Measurements from ENCODE around the gene NPHP3. TPM values are rescaled to one million over a fixed set of nuclear protein-coding genes. Genes with fewer than 3 reads are reported as not detected.
"Not testable (repeated sequence)": the region's sequence is repeated elsewhere in the genome, so short reads cannot be mapped to it uniquely, and the experiment has no call there.

NPHP3 gene
- total RNA-seq, 4 donors from 2014 or later: 6.3 to 13.4 (median 10.6) TPM

DNA sequence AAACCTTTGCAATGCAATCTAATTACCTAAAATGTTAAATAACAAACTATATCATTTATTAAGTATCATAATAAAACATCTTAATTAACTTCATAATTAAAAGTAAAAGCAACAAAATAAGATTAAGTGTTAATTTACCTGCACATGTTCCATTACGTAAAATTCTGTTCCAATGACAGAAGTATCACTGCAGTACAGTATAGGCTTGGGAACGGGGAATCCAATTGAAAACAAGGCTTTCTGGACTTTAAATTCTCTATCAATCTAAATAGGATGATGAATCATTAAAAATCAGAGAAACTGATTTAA lies 79.7 kb downstream of the NPHP3 start:
- ATAC-seq (no peak), DNase-seq (no peak)
- Histone ChIP-seq H3K4me3 (no peak overlapping the region), H3K36me3 (peaks cover 0 to 19% of the 10 kb centered on the region in 2 donors), H3K4me1 (no peaks in the 10 kb centered on the region), H3K9me3 (no peaks in the 10 kb centered on the region), H3K27ac (no peak overlapping the region), H3K27me3 (no peaks in the 10 kb centered on the region)
- in situ Hi-C loops (cut with MboI; ENCODE audit: low sequenced_read_pairs in 4 of 4) (loop anchor here in 2 of 4 donors (10.0 kb wide), 2 partner anchors 98 to 108 kb away; no protein-coding TSS in a partner anchor), intact Hi-C loops (cut with DNase I; ENCODE audit: low total_unique reads) (loop anchor here (1.0 kb wide), 1 partner anchor 106 kb away; no protein-coding TSS in a partner anchor)
- no peak for TF ChIP-seq POLR2A (IDR thresholded peaks at IDR 0.05)
- TF ChIP-seq, protein P1, sequence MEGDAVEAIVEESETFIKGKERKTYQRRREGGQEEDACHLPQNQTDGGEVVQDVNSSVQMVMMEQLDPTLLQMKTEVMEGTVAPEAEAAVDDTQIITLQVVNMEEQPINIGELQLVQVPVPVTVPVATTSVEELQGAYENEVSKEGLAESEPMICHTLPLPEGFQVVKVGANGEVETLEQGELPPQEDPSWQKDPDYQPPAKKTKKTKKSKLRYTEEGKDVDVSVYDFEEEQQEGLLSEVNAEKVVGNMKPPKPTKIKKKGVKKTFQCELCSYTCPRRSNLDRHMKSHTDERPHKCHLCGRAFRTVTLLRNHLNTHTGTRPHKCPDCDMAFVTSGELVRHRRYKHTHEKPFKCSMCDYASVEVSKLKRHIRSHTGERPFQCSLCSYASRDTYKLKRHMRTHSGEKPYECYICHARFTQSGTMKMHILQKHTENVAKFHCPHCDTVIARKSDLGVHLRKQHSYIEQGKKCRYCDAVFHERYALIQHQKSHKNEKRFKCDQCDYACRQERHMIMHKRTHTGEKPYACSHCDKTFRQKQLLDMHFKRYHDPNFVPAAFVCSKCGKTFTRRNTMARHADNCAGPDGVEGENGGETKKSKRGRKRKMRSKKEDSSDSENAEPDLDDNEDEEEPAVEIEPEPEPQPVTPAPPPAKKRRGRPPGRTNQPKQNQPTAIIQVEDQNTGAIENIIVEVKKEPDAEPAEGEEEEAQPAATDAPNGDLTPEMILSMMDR (IDR thresholded peaks at IDR 0.05 in 4 of 5, conservative IDR thresholded peaks at IDR 0.05 in 1 of 5): no peak

DNA sequence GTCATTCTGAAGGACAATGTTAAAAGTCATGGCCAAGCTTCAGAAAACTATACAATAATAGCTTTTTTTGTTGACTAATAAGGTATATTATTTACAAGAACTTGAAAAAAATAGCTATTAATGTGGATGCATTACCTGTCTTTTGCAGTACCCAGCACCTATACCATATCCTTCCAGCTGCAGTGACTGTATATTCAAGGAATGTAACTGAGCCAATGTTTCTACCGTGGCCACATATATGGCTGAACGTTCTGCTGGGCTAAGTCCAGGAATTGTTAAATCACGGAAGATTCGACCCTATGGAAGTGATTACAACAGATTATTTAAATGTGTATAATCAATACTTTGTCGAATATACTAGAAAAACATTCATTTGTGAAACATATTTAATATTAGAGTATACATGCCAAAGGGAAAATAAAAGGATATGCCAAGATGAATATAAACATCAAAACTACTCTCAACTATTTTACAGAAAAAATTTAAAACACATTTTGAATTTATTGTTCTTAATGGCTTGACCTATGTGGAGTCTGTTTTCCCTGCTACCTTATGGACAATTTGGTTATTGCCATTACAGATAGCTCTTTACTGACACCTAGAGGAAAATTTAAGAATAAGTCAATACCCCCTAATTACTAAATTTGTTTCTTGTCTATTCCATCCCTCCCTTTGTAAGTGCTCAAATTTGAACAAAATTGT lies 80.2 kb downstream of the NPHP3 start:
- H3K27ac ChIP-seq: no peak overlapping the region
- no peak overlapping the region for H3K4me3 ChIP-seq
- TF ChIP-seq, protein P1 (IDR thresholded peaks at IDR 0.05 in 4 of 5, conservative IDR thresholded peaks at IDR 0.05 in 1 of 5): peak; percentile 52 to 84 (median 76)
- TF ChIP-seq POLR2A (IDR thresholded peaks at IDR 0.05): no peak
- H3K36me3 ChIP-seq: peaks cover 0 to 22% of the 10 kb centered on the region in 2 donors
- intact Hi-C loops (cut with DNase I; ENCODE audit: low total_unique reads): loop anchor here (1.0 kb wide), 1 partner anchor 106 kb away; no protein-coding TSS in a partner anchor
- ATAC-seq (peak in 1 of 2 donors; percentile 53), DNase-seq (no peak)
- H3K4me1 ChIP-seq: no peaks in the 10 kb centered on the region
- no peaks in the 10 kb centered on the region for H3K27me3 ChIP-seq
- in situ Hi-C loops (cut with MboI; ENCODE audit: low sequenced_read_pairs in 4 of 4): loop anchor here in 2 of 4 donors (10.0 kb wide), 2 partner anchors 97 to 107 kb away; no protein-coding TSS in a partner anchor
- H3K9me3 ChIP-seq: no peaks in the 10 kb centered on the region

DNA sequence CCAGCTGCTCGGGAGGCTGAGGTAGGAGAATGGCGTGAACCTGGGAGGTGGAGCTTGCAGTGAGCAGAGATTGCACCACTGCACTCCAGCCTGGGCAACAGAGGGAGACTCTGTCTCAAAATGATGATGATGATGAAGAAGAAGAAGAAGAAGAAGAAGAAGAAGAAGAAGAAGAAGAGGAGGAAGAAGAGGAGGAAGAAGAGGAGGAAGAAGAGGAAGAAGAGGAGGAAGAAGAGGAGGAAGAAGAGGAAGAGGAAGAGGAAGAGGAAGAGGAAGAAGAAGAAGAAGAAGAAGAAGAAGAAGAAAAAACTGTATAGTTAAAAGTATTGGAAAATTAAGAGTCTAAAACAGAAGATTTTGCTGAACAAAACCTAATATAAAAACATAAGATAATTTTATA lies 80.8 kb downstream of the NPHP3 start:
- intact Hi-C loops (cut with DNase I; ENCODE audit: low total_unique reads); ATAC-seq; H3K27ac ChIP-seq; H3K9me3 ChIP-seq; H3K4me3 ChIP-seq; H3K27me3 ChIP-seq; H3K4me1 ChIP-seq; DNase-seq: not testable (repeated sequence)
- peaks cover 0 to 28% of the 10 kb centered on the region in 2 donors for H3K36me3 ChIP-seq
- in situ Hi-C loops (cut with MboI; ENCODE audit: low sequenced_read_pairs in 4 of 4): loop anchor here in 2 of 4 donors (10.0 kb wide), 2 partner anchors 97 to 107 kb away; no protein-coding TSS in a partner anchor

DNA sequence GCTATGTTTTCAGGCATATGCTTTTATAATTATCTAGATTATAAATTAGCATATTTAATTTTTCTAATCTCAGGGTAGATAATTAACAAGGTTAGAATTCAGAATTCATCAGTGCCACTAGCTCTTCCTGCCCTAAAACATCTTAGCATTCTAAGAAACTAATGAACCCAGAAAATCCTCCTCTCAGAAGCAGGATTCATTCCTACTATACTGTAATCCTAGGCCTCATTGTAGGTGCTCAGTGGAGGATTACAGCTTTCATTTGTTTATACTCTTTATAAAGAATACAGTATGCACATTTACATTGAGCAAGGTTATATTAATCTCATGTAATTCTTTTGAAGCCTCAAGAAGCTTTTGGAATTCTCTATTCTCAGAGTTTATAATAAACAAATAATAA lies 83.5 kb downstream of the NPHP3 start:
- Histone ChIP-seq H3K4me1 (peaks cover 0 to 5% of the 10 kb centered on the region in 2 donors), H3K4me3 (no peak overlapping the region), H3K27ac (no peak overlapping the region), H3K9me3 (no peaks in the 10 kb centered on the region), H3K27me3 (no peaks in the 10 kb centered on the region), H3K36me3 (peaks cover 0 to 30% of the 10 kb centered on the region in 2 donors)
- ATAC-seq (no peak), DNase-seq (no peak)
- intact Hi-C loops (cut with DNase I; ENCODE audit: low total_unique reads) (no loop called here), in situ Hi-C loops (cut with MboI; ENCODE audit: low sequenced_read_pairs in 4 of 4) (loop anchor here in 1 of 4 donors (5.0 kb wide), 1 partner anchor 101 kb away; no protein-coding TSS in a partner anchor)
- TF ChIP-seq, protein P1 (IDR thresholded peaks at IDR 0.05 in 4 of 5, conservative IDR thresholded peaks at IDR 0.05 in 1 of 5): no peak
- TF ChIP-seq POLR2A (IDR thresholded peaks at IDR 0.05): no peak

DNA sequence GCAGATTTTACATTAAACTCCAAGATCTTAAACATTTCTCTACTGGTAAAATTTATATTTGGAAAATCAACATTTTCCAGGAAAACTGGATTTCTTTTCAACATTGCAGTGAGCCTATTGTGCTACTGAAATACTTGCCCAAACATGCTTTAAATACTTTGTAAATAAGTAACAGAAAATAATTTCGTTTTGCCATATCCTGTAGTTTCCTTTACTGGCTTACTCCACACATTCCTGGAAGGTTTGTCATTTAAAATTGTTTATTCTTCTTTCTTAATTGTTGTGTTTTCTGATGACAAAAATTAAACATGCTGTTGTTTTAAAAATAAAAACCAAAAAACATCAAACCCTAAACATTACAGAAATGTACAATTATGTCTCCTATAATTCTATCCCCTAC lies 84.6 kb downstream of the NPHP3 start:
- no peaks in the 10 kb centered on the region for H3K27me3 ChIP-seq
- intact Hi-C loops (cut with DNase I; ENCODE audit: low total_unique reads) (no loop called here), in situ Hi-C loops (cut with MboI; ENCODE audit: low sequenced_read_pairs in 4 of 4) (loop anchor here in 1 of 4 donors (5.0 kb wide), 1 partner anchor 100 kb away; no protein-coding TSS in a partner anchor)
- no peaks in the 10 kb centered on the region for H3K9me3 ChIP-seq
- TF ChIP-seq POLR2A (IDR thresholded peaks at IDR 0.05): no peak
- TF ChIP-seq, protein P1 (IDR thresholded peaks at IDR 0.05 in 4 of 5, conservative IDR thresholded peaks at IDR 0.05 in 1 of 5): no peak
- peaks cover 0 to 30% of the 10 kb centered on the region in 2 donors for H3K36me3 ChIP-seq
- no peak overlapping the region for H3K4me3 ChIP-seq
- H3K27ac ChIP-seq: no peak overlapping the region
- peaks cover 0 to 5% of the 10 kb centered on the region in 2 donors for H3K4me1 ChIP-seq
- DNase-seq: no peak
- ATAC-seq: no peak

Measured in gastrocnemius medialis (tissue), 4 donors.